GM19324 (cell line): ENCODE measurements around the gene DUSP11.
"Not testable (repeated sequence)": the region's sequence is repeated elsewhere in the genome, so short reads cannot be mapped to it uniquely, and the experiment has no call there.

Source experiments
- ATAC-seq: cut with Tn5 transposase; IDR thresholded peaks from one replicate; pipeline ENCODE4 v1.9.1; 2021; ENCODE audit warnings: mild to moderate bottlenecking, moderate library complexity; ENCODE audit not compliant: unreplicated experiment, low FRiP score

The DUSP11 gene

DNA sequence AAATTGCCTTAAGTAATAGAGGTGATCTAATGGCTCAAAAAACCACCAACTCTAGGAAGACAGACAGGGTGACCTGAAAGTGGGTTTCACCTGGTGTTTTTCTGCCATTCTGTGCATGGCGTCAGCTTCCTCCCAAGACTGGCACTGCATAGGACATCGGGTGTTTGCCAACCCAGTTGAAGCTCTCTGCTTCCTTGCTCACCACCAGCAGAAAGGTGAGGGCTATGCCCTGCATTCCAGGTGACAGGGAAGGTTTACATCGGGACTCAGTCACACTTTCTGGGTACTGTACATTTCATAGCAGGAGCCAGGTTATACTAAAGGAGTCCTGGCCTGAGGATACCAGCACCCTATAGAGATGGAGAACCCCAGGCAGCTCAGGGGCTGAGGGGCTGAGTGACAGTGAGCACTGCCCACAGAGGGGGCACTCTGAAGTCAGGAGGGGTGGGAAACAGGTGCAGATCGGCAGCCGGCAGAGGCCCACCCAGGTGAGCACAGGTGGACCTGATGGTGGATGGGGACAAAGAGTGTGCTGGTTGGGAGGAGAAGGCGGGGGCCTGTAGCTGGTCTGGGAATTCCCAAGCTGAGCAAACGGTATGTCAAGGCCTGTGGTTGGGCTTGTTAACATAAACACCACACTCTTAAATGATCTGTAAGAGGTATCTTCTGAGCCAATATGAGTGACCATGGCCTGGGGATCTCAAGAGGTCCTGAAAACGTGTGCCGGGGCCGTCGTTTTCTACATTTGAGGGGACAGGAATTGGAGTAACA is 60.9 kb downstream of the DUSP11 start:
- ATAC-seq: no peak

DNA sequence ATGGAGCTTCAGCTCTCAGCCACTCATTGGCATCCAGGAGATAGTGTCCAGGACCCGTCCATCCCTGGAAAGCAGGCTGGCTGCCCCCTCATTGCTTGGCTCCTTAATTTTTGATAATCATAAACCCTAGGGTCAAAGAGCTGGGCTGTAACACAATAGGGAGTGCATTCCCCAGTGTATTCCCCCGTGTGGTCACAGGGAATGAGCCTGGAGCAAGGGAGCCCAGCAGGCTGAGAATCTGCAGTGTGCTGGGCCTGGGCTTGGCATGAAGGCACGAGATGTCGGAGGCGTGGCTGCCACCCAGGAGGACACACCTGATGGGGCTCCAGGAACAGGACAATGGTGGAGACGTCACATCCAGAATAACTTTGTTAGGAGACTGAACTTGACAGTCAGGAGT is 61.5 kb downstream of the DUSP11 start:
- ATAC-seq: no peak

DNA sequence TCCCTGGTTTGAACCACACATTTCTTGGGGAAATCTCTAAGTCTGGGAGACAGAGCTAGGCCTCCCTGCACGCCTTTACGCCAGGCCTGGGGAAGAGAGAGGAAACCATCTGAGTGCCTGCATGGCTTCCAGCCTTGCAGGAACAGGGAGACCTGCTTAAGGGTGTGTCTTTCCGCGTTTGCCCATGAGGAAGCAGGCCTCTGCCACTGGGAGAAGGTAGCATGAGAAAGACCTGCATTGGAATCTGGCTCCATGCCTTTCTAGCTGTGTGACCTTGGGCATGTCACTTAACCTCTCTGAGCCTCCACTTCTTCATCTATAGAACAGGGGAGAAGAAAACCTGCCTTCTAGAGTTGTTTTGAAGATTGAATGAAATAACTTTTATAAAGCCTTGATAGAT is 62.2 kb downstream of the DUSP11 start:
- ATAC-seq: not testable (repeated sequence)

DNA sequence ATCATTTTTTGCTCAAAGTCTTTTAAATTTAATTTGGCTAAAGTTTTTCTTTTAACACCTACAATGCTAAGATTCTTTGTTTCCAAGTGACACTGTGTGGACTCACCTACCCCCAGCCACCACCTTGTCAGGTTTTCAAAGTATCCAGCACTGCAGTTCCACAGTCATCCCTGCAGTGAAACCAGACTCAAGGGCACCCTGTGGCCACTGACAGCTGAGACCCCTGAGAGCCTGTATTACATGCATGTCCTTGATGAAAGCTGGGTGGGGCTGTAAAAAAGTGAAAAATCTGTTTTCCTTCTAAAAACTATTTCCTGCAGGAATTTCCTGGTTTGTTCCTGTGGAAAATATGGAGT is 62.7 kb downstream of the DUSP11 start:
- no peak for ATAC-seq

DNA sequence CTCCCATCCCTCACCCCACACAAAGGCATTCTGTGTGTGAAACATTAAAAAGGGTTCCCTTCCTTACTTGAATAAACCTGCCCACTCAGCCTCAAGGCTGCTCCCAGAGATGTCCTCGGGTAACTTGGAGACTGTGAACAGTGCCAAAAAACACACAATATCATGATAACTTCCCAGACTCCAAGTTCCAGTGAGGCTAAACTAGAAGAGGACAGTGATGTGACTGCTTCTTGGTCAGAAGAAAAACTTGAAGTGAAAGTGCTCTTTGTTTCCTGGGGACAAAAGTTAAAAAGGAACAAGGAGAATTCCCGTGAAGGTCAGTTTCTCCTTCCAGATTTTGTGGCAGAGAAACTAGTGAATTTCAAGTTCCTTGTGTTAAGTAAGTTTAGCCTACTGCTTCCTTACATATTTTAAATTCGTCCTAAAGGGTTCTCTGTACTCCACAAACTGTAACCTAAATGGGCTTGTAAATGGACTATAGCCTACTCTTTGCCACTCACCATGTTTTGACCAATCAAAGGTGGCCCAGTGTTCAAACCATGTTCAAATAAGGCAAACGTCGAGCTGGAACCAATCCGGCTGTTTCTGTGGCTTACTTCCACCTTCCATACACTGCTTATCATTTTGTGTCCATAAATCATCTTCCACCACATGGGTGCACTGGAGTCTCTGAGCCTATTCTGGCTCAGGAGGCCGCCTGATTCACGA is 63.2 kb downstream of the DUSP11 start:
- no peak for ATAC-seq

DNA sequence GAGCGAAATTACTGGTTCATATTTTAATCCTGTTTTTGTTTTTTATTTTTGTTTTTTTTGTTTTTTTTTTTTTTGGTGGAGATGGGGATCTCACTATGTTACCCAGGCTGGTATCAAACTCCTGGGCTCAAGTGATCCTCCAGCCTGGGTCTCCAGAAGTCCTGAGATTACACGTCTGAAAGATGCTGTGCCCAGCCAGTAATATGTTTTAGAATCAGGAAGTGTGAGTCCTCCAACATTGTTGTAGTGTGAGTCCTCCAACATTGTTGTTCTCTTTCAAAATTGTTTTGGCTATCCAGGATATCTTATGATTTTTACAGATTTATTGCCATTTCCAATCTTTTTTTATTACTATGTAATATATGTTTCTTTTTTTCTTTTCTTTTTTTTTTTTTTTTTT is 65.8 kb downstream of the DUSP11 start:
- ATAC-seq: no peak
